KBM-7 (cell line): ENCODE measurements around the gene ABCB10.
"Not testable (repeated sequence)": the region's sequence is repeated elsewhere in the genome, so short reads cannot be mapped to it uniquely, and the experiment has no call there.

Source experiments
- DNase-seq: peaks from one replicate; pipeline ENCODE4 v3.0.0-alpha.2; 2015
- in situ Hi-C: fragments of 300-500 bp; cut with MboI; formaldehyde crosslinking; loops from 2 replicates; pipeline ENCODE4 v1.14.3; 2020; ENCODE audit warnings: low sequenced_read_pairs, low pct_unique_long_range_greater_than_20kb, mixed read lengths

ABCB10 gene

DNA sequence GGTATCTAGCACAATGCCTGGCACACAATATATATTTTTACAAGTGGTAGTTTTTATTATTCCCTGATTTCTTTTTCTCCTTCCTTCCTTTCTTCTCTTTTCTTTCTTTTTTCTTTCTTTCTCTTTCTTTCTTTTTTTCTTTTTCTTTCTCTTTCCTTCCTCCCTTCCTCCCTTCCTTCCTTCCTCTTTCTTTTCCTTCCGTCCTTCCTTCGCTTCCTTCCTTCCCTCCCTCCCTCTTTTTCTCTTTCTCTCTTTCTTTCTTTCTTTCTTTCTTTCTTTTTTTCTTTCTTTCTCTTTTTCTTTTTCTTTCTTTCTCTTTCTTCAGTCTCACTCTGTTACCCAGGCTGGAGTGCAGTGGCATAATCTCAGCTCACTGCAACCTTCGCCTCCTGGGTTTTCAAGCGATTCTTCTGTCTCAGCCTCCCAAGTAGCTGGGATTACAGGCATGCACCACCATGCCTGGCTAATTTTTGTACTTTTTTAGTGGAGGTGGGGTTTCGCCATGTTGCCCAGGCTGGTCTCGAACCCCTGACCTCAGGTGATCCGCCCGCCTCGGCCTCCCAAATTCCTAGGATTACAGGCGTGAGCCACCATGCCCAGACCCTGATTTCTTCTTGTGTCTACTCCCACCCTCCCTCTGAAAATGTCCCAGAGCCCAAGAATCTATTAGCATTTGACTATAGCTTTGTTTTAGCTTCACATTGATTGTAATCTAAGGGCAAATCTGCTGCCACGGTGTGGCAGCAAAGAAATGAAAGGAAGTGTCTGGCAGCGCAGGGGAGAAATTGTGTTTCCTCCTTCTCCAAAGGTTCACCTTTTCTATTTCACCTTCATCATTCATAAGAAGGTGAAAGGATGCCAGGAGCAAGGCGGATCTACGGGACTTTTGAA is 19.9 kb upstream of the ABCB10 start:
- no peak for DNase-seq
- in situ Hi-C loops = loop anchor here (10.0 kb wide), 1 partner anchor 46 kb away; the partner anchor contains the start of genes TAF5L and URB2

- DNase-seq = no peak
- in situ Hi-C loops = loop anchor here (10.0 kb wide), 1 partner anchor 50 kb away; the partner anchor contains the start of genes TAF5L and URB2
These were observed 16.4 kb upstream of the ABCB10 start for GRCh38 chr1:229574679-229575442.

GRCh38 chr1:229572286-229572685 is 13.8 kb upstream of the ABCB10 start:
- peak; percentile 44 for DNase-seq
- in situ Hi-C loops = loop anchor here (10.0 kb wide), 1 partner anchor 53 kb away; the partner anchor contains the start of genes TAF5L and URB2

DNA sequence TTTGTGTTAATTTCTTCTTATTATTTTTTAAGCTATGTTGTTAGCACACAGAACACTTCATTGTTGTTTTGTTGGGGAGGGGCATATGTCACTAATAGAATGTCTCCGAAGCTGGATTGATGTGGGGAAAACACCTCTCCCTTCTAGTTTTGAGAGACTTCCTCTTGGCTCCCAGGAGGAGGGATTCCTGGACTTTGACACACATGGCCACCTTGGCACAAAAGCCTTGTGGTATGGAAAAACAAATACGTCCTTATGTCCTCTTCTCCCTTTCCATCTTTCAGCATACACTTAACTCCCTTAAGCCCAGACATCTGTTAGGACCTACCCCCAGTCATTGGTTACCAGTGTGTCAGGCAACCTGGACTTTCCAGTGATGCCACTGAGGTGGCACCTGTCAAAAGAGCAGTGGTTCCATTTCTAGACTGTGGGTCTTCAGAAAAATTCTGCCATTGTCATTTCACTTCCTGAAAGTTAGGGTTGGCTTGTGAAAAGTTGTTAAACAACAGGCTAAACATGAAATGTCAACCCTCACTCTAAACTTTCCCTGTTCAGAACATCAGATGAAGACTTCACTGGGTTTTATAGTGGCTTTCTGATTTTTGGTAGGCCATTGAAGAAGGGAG is 12.5 kb upstream of the ABCB10 start:
- no peak for DNase-seq
- in situ Hi-C loops = loop anchor here (10.0 kb wide), 1 partner anchor 54 kb away; the partner anchor contains the start of genes TAF5L and URB2

DNA sequence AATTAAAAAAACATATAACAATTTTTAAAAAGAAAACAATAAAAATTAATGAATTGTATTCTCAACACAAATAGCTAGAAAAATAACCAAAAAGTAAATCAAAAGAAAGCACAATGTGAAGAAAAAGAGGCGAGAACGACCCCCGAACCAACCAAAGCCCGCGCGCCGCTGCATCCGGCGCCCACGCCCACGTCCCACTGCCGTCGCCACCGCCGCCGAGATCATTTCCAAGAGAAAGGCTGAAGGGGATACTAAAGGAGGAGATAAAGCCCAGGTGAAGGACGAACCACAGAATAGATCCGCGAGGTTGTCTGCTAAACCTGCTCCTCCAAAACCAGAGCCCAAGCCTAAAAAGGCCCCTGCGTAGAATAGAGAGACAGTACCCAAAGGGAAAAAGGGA is 11.8 kb upstream of the ABCB10 start:
- in situ Hi-C loops = loop anchor here (10.0 kb wide), 1 partner anchor 54 kb away; the partner anchor contains the start of genes TAF5L and URB2
- no peak for DNase-seq

GRCh38 chr1:229567109-229567868 is 8.8 kb upstream of the ABCB10 start:
- in situ Hi-C loops = no loop called here
- DNase-seq = no peak

- no peak for DNase-seq
- in situ Hi-C loops = no loop called here
These were observed 5.2 kb upstream of the ABCB10 start for GRCh38 chr1:229563701-229564100.

DNA sequence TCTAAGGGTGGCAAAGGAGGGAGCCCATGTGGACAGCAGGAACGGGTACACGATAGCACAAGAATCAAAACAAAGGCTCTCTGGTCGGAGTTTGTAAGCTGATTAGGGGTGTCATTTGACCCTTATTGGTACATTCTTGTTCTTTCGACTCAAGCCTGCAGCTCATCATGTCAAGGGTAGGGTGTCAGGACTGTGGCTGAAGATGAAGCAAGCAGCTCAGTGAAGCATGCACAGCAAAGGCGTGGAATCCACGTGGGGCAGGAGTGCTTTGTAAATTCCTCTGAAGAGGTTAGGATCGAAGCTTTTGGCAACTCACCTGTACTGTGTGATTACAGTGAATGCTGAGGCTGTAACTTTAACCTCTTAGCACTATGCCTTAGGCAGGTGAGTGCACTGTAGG is 4.7 kb upstream of the ABCB10 start:
- DNase-seq = no peak
- in situ Hi-C loops = no loop called here

DNA sequence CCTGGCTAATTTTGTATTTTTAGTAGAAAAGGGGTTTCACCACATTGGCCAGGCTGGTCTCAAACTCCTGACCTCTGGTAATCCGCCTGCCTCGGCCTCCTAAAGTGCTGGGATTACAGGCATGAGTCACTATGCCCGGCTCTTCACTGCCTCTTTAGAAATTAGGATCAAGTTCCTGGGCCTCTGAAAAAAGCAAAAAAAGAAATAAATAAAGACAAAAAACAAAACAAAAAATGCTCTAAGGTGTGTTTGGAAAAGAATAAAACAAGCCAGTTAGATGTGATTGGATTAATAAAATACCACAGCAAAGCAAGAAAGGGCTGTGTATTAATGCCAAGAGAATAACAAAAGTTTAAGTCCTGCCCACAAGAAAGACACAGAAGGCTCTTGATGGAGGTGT is 4.2 kb upstream of the ABCB10 start:
- in situ Hi-C loops = no loop called here
- no peak for DNase-seq

- in situ Hi-C loops = no loop called here
- no peak for DNase-seq
These were observed 2.6 kb upstream of the ABCB10 start for GRCh38 chr1:229561141-229561540.

DNA sequence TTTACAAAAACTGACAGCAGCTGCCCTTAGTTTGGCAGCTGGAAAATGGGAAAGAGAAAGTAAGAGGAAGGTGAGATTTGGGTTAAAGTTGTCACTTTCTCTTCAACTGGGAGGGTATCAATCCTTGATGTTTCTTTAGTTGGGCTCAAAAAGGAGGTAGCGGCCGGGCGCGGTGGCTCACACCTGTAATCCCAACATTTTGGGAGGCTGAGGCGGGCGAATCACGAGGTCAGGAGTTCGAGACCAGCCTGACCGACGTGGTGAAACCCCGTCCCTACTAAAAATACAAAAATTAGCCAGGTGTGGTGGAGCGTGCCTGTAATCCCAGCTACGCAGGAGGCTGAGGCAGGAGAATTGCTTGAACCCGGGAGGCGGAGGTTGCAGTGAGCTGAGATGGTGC is 1.6 kb upstream of the ABCB10 start:
- in situ Hi-C loops, DNase-seq: not testable (repeated sequence)

DNA sequence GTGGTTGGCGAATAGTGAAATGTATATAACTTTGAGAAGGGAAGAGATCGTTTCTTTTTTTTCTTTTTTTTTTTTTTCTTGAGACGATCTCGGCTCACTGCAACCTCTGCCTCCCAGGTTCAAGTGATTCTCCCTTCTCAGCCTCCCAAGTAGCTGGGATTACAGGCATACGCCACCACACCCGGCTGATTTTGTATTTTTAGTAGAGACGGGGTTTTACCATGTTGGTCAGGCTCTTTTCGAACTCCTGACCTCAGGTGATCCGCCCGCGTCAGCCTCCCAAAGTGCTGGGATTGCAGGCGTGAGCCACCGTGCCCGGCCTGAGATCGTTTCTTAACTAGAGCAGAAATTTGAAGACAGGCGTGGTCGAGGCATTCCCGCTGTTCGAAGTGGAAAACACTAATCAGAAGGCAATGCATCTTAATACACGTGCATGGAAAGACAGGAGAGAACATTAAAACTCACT is 862 bp upstream of the ABCB10 start:
- DNase-seq, in situ Hi-C loops: not testable (repeated sequence)

DNA sequence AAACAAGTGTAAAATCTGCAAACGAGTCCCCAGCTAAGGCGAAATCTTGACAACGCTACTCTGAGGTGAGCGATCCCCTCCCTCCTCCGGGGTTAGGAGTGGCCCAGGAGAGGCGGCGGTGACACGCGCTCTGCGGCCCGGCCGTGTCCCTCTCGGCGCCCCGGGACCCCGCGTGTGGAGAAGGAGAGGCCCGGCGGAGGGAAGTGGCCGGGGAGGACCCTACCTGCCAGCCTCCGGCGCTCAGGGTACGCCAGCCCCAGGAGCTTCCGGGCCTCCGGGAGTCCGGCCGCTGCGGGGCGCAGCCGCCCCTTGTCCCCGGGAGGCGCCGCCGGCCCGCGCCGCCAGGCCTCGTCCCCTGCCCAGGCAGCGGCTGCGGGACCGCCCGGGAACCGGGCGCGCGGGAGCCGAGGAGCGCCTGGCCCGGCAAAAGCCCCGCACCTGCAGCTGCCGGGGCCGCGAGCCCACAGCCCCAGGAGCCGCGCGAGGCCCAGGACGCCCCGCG is 543 bp downstream of the ABCB10 start:
- in situ Hi-C loops = no loop called here

GRCh38 chr1:229557200-229557850 is 1.2 kb downstream of the ABCB10 start:
- peak; percentile 39 for DNase-seq
- in situ Hi-C loops = no loop called here

More for the DNA sequence above, 543 bp downstream of the ABCB10 start:
- DNase-seq = peak; percentile 44

GRCh38 chr1:229554886-229555621 is 3.5 kb downstream of the ABCB10 start:
- in situ Hi-C loops = no loop called here
- DNase-seq = no peak

DNA sequence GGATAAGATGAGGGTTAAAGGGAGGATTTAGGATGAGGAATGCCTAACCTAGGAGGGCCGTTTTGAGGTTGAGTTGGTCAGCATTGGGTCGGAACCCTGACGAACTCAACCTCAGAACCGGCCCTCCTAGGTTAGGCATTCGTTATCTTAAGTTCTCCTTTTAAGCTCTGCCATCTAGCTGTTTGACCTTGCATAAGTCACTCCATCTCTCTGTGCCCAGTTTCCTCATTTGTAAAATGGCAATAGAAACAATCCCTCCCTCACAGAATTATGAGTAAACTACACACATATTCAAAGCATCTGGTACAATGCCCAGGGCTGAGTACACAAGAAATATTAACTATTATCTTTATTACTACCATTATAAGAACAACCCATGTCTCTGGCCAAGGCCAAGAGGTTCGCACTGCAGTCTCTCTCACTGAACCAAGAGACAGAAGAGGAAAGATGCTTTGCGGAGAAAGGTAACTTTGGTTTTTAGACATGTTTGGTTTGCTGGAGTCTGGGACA is 4.8 kb downstream of the ABCB10 start:
- in situ Hi-C loops = no loop called here
- no peak for DNase-seq

DNA sequence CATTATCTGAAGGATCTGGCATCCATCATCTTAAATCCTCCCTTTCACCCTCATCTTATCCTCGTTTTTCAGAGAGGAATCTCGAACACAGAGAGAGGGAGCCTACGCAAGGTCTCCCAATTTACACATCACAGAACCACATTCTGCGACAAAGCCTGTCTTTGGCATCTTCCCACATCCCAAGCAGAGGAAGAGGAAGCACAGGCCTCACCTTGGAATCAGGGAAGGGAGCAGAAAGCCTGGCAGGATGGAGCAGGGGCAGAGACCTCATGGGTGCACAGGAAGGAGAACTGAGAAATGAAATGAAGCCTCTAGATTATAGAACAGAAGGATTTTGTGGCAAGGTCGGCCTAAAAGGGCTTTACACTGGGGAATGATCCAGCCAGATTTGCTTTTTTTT is 5.8 kb downstream of the ABCB10 start:
- in situ Hi-C loops = no loop called here
- DNase-seq = no peak
